ENCODE measurements around the gene CACNB2.

Gene CACNB2

GRCh38 chr10:18246967-18247366 is 106.7 kb downstream of the CACNB2 start:
- ATAC-seq (replicated peaks): no peak
- peaks cover 0 to 10% of the 10 kb centered on the region in 2 donors for H3K27me3 Mint-ChIP-seq
- H3K27ac Mint-ChIP-seq: no peak overlapping the region
- no peak for DNase-seq
- H3K9me3 Mint-ChIP-seq: peaks cover 0 to 12% of the 10 kb centered on the region in 2 donors
- H3K4me1 Mint-ChIP-seq: no peaks in the 10 kb centered on the region
- H3K4me3 Mint-ChIP-seq: no peak overlapping the region
- H3K36me3 Mint-ChIP-seq: no peaks in the 10 kb centered on the region

GRCh38 chr10:18252086-18252485 is 111.9 kb downstream of the CACNB2 start:
- Mint-ChIP-seq H3K36me3 (no peaks in the 10 kb centered on the region), H3K4me3 (no peak overlapping the region), H3K9me3 (no peaks in the 10 kb centered on the region), H3K27ac (no peak overlapping the region), H3K4me1 (no peaks in the 10 kb centered on the region), H3K27me3 (peaks cover 0 to 13% of the 10 kb centered on the region in 2 donors)
- no peak for ATAC-seq (replicated peaks)
- no peak for DNase-seq

GRCh38 chr10:18254086-18254485 is 113.9 kb downstream of the CACNB2 start:
- Mint-ChIP-seq H3K4me3 (no peak overlapping the region), H3K9me3 (no peaks in the 10 kb centered on the region), H3K27ac (no peak overlapping the region), H3K36me3 (no peaks in the 10 kb centered on the region), H3K27me3 (peaks cover 0 to 10% of the 10 kb centered on the region in 2 donors), H3K4me1 (no peaks in the 10 kb centered on the region)
- no peak for ATAC-seq (replicated peaks)
- no peak for DNase-seq

- Mint-ChIP-seq H3K9me3 (no peaks in the 10 kb centered on the region), H3K4me3 (no peak overlapping the region), H3K4me1 (no peaks in the 10 kb centered on the region), H3K36me3 (no peaks in the 10 kb centered on the region), H3K27ac (no peak overlapping the region), H3K27me3 (peaks cover 0 to 10% of the 10 kb centered on the region in 2 donors)
- no peak for DNase-seq
- ATAC-seq (replicated peaks): no peak
Observed at GRCh38 chr10:18254692-18255091, 114.5 kb downstream of the CACNB2 start.

- Mint-ChIP-seq H3K27me3 (peaks cover 0 to 13% of the 10 kb centered on the region in 2 donors), H3K4me3 (no peak overlapping the region), H3K36me3 (no peaks in the 10 kb centered on the region), H3K9me3 (no peaks in the 10 kb centered on the region), H3K27ac (no peak overlapping the region), H3K4me1 (no peaks in the 10 kb centered on the region)
- ATAC-seq (replicated peaks) (no peak), DNase-seq (no peak)
Observed at GRCh38 chr10:18260310-18260922, 120.2 kb downstream of the CACNB2 start.

- Mint-ChIP-seq H3K4me3 (no peak overlapping the region), H3K36me3 (no peaks in the 10 kb centered on the region), H3K9me3 (no peaks in the 10 kb centered on the region), H3K4me1 (no peaks in the 10 kb centered on the region), H3K27ac (no peak overlapping the region), H3K27me3 (peaks cover 0 to 13% of the 10 kb centered on the region in 2 donors)
- ATAC-seq (replicated peaks) (no peak), DNase-seq (no peak)
Observed at GRCh38 chr10:18261063-18261610, 120.9 kb downstream of the CACNB2 start.

GRCh38 chr10:18261768-18262231 is 121.6 kb downstream of the CACNB2 start:
- DNase-seq: no peak
- no peaks in the 10 kb centered on the region for H3K4me1 Mint-ChIP-seq
- H3K9me3 Mint-ChIP-seq: no peaks in the 10 kb centered on the region
- H3K27ac Mint-ChIP-seq: no peak overlapping the region
- no peak overlapping the region for H3K4me3 Mint-ChIP-seq
- H3K36me3 Mint-ChIP-seq: no peaks in the 10 kb centered on the region
- ATAC-seq (replicated peaks): no peak
- H3K27me3 Mint-ChIP-seq: peaks cover 0 to 13% of the 10 kb centered on the region in 2 donors

- Mint-ChIP-seq H3K27me3 (peaks cover 0 to 13% of the 10 kb centered on the region in 2 donors), H3K4me3 (no peak overlapping the region), H3K36me3 (no peaks in the 10 kb centered on the region), H3K9me3 (no peaks in the 10 kb centered on the region), H3K27ac (no peak overlapping the region), H3K4me1 (no peaks in the 10 kb centered on the region)
- ATAC-seq (replicated peaks): no peak
- no peak for DNase-seq
Observed at GRCh38 chr10:18264466-18265050, 124.3 kb downstream of the CACNB2 start.

- no peak for ATAC-seq (replicated peaks)
- Mint-ChIP-seq H3K36me3 (no peaks in the 10 kb centered on the region), H3K27me3 (no peaks in the 10 kb centered on the region), H3K9me3 (no peaks in the 10 kb centered on the region), H3K27ac (no peak overlapping the region), H3K4me3 (no peak overlapping the region), H3K4me1 (no peaks in the 10 kb centered on the region)
- no peak for DNase-seq
Observed at GRCh38 chr10:18268005-18268404, 127.8 kb downstream of the CACNB2 start.

GRCh38 chr10:18271491-18271890 is 131.3 kb downstream of the CACNB2 start:
- H3K4me3 Mint-ChIP-seq: no peak overlapping the region
- no peak overlapping the region for H3K27ac Mint-ChIP-seq
- no peaks in the 10 kb centered on the region for H3K4me1 Mint-ChIP-seq
- ATAC-seq (replicated peaks): no peak
- no peaks in the 10 kb centered on the region for H3K27me3 Mint-ChIP-seq
- H3K9me3 Mint-ChIP-seq: no peaks in the 10 kb centered on the region
- H3K36me3 Mint-ChIP-seq: no peaks in the 10 kb centered on the region
- no peak for DNase-seq

- Mint-ChIP-seq H3K4me3 (no peak overlapping the region), H3K27ac (no peak overlapping the region), H3K27me3 (no peaks in the 10 kb centered on the region), H3K36me3 (no peaks in the 10 kb centered on the region), H3K4me1 (no peaks in the 10 kb centered on the region), H3K9me3 (no peaks in the 10 kb centered on the region)
- ATAC-seq (replicated peaks) (no peak), DNase-seq (no peak)
Observed at GRCh38 chr10:18273039-18273438, 132.8 kb downstream of the CACNB2 start.

GRCh38 chr10:18278181-18278580 is 138.0 kb downstream of the CACNB2 start:
- DNase-seq (no peak), ATAC-seq (replicated peaks) (no peak)
- no peaks in the 10 kb centered on the region for H3K4me1 Mint-ChIP-seq
- no peaks in the 10 kb centered on the region for H3K36me3 Mint-ChIP-seq
- no peaks in the 10 kb centered on the region for H3K27me3 Mint-ChIP-seq
- H3K9me3 Mint-ChIP-seq: no peaks in the 10 kb centered on the region
- no peak overlapping the region for H3K4me3 Mint-ChIP-seq
- no peak overlapping the region for H3K27ac Mint-ChIP-seq

- H3K27me3 Mint-ChIP-seq: no peaks in the 10 kb centered on the region
- no peak overlapping the region for H3K27ac Mint-ChIP-seq
- H3K4me1 Mint-ChIP-seq: no peaks in the 10 kb centered on the region
- H3K4me3 Mint-ChIP-seq: no peak overlapping the region
- H3K36me3 Mint-ChIP-seq: no peaks in the 10 kb centered on the region
- DNase-seq: no peak
- H3K9me3 Mint-ChIP-seq: no peaks in the 10 kb centered on the region
- ATAC-seq (replicated peaks): no peak
Observed at GRCh38 chr10:18279173-18279572, 138.9 kb downstream of the CACNB2 start.

GRCh38 chr10:18282094-18282493 is 141.9 kb downstream of the CACNB2 start:
- Mint-ChIP-seq H3K4me3 (no peak overlapping the region), H3K4me1 (no peaks in the 10 kb centered on the region), H3K36me3 (no peaks in the 10 kb centered on the region), H3K27me3 (no peaks in the 10 kb centered on the region), H3K9me3 (no peaks in the 10 kb centered on the region), H3K27ac (no peak overlapping the region)
- DNase-seq (no peak), ATAC-seq (replicated peaks) (no peak)

GRCh38 chr10:18290651-18291313 is 150.6 kb downstream of the CACNB2 start:
- H3K9me3 Mint-ChIP-seq: peaks cover 3 to 5% of the 10 kb centered on the region in 2 donors
- H3K27me3 Mint-ChIP-seq: no peaks in the 10 kb centered on the region
- H3K27ac Mint-ChIP-seq: no peak overlapping the region
- peaks cover 16 to 24% of the 10 kb centered on the region in 2 donors for H3K4me1 Mint-ChIP-seq
- no peak for DNase-seq
- H3K4me3 Mint-ChIP-seq: no peak overlapping the region
- ATAC-seq (replicated peaks): no peak
- H3K36me3 Mint-ChIP-seq: no peaks in the 10 kb centered on the region

Measured in stimulated activated naive B cell treated with anti-CD40 and anti-IgM and Interleukin-4, amounts not matched to agents 10 μg/mL and 1 μg/mL and 100 μg/mL, for 72 hours (primary cell).